VCaP (cell line): ENCODE data around the gene ABT1.
A peak's percentile ranks its signal among the peaks of the same experiment; 100 is the strongest.

ENCODE experiments used
- H3K27ac ChIP-seq: fragments of 450-650 bp; 2 replicates; pipeline ENCODE4 v1.5.1; 2017
- TF ChIP-seq, protein P1 (sequence below): fragments of 450-650 bp; conservative IDR thresholded peaks from 2 replicates; pipeline ENCODE4 v1.5.1; 2017; ENCODE audit warnings: mild to moderate bottlenecking, moderate library complexity

The ABT1 gene

DNA sequence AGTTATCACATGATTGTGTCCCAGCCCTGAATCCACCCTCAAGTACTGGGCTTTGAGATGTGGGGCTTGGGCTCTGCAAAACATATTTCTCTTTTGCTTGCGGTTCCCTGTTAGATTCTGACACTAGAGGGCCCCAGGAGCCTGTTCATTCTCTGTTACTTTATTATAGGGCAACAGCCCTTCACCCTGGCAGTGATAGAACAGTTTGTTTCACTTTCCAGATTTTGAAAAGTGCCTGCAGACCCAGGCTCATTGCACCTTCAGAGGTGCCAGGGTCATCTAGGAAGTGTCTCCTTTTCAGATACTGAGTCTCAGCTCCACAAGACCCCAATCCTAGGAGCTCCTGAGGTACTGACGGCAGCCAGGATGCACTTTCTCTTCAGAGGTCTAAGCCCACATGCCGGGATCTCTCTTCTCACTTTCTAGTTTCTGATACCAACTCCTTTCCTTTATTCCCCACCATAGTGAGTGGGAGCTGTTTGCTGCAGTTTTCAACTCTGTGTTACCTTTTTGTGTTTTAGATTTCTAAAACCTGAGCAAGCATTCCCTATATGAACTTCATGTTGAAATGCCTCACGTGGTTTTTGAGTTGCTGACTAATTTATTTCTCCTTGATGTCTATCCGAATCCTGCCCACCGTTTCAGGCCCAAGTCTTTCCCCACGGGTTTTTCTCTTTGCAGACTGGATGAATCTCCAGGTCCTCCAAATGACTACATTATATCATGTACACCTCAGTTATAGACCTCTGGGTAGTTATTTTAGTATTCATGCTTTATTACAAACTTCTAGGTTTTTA lies 10.9 kb downstream of the ABT1 start:
- TF ChIP-seq, protein P1, sequence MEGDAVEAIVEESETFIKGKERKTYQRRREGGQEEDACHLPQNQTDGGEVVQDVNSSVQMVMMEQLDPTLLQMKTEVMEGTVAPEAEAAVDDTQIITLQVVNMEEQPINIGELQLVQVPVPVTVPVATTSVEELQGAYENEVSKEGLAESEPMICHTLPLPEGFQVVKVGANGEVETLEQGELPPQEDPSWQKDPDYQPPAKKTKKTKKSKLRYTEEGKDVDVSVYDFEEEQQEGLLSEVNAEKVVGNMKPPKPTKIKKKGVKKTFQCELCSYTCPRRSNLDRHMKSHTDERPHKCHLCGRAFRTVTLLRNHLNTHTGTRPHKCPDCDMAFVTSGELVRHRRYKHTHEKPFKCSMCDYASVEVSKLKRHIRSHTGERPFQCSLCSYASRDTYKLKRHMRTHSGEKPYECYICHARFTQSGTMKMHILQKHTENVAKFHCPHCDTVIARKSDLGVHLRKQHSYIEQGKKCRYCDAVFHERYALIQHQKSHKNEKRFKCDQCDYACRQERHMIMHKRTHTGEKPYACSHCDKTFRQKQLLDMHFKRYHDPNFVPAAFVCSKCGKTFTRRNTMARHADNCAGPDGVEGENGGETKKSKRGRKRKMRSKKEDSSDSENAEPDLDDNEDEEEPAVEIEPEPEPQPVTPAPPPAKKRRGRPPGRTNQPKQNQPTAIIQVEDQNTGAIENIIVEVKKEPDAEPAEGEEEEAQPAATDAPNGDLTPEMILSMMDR, result peak; percentile 92
- H3K27ac ChIP-seq, result peak overlapping the region; percentile 40; the same call in 1 of the 2 replicates

DNA sequence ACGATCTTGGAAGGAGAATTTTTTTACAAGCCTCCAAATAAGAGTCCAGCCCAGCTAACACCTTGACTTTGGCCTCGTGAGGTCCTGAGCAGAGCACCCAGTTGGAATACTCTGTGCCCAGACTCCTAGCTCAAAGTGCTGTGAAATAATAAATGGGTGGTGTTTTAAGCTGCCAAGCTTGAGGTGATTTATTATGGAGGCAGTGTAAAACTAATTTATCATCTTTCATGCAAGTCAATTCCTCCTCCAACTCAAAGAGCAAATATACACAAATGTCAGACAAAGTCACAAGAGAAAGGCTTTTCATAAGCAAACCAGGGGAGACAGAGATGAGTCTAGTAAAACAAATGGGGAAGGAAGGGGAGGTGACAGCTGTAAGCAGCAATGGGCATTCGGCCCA lies 12.7 kb downstream of the ABT1 start:
- TF ChIP-seq, protein P1, result no peak

DNA sequence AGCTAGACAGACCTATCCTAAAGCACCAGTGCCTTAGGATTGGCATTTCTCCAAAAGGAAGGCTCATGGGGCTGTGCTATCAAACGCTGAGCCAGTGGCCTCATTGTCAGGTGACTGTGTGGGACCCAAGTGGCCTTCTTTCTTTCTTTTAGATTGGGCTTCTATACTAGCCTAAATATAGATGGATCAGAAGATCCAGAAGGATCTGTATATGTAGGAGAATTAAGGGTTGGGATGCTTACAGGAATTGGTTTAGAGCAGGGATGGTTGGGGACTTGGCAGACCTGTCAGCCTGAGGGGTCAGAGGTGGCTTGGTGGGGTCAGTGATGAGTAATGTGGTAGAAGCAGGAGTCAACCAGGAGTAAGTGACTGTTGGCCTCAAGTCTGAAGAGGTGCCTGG lies 14.8 kb downstream of the ABT1 start:
- H3K27ac ChIP-seq, result no peak overlapping the region
- TF ChIP-seq, protein P1, result no peak

More for the DNA sequence above, 12.7 kb downstream of the ABT1 start:
- H3K27ac ChIP-seq, result no peak overlapping the region

DNA sequence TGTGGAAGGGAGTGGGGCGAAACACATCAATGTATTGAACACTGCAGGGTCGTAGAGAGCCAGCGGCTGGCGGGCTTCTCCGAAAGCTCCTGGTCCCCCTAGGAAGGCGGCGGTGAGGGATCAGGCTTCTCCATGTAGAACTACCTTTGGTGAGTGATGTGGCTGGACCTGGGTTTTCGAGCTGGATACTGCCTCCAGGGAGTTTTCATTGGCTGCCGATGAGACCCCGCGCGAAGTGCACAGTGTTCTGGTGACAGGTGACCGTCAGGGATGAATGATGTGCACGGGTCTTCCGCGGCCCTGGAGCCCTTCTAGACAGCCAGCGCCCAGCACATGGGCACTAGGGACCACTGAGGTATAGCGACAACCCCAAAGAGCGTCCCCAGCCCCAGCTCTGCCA lies 16.4 kb downstream of the ABT1 start:
- TF ChIP-seq, protein P1, result no peak
- no peak overlapping the region for H3K27ac ChIP-seq

DNA sequence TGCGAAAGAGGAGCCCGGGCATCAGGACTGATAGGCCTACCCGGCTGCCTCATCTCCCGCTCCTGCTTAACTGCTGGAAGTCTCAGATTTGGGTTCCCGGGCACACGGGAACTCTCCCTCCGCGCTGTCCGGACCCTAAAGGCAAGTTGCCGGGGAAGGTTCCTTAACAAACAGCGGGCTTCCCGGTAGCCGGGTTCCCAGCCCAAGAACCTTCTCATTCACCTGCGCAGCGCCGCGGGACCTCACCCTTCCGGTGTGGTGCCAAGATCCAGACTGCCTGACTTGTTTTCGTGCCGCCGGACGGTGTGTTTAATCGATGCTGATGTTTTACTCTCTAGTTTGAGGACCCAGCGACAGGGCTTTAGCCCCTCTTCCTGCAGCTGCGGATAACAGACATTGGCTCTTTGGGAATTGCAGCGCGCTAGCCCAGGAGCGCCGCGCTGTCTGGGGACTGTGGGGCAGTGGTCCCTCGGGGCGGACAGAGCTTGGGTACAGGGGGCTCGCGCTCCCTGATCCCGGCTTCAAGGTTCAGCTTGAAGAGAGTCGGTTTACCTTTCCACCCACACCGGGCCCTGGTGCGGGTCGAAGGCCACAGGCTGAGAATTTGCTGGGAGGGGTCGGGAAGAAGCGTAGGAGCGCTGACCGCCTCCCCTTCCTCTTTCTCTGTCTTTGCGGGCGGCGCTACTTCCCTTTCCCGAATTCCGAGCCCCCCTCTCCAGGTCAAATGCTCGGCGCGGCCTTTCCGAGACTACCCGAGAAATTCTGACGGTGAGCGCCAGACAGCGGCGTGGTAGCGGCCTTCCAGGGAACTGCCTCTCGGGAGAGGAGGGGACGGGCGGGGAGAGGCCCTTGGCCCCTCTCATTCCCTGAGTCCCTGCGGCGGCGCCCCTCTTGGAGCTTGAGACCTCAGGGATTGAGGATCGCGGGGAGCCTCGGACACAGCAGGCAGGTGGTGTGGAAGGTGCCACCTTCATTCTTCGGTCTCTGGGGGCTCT lies 17.2 kb downstream of the ABT1 start:
- TF ChIP-seq, protein P1, result no peak
- no peak overlapping the region for H3K27ac ChIP-seq

DNA sequence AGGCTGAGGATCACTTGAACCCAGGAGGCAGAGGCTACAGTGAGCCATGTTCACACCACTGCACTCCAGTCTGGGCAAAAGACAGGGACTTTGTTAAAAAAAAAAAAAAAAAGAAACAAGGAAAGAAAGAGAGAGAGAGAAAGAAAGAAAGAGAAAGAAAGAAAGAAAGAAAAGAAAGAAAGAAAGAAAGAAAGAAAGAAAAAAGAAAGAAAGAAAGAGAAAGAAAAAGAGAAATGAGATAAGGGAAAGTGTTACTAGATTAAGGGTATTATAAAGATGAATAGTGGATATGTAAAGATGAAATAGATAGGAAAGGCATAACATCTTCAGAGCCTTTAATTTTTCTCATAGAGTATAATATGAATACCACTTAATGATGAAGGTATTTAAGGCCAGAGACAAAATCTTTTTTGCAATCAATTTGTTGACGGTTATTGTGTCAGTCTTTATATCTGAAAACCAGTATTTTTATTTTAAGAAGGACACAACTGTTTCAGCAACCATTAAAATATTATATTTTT lies 26.6 kb downstream of the ABT1 start:
- no peak overlapping the region for H3K27ac ChIP-seq
- TF ChIP-seq, protein P1, result no peak

DNA sequence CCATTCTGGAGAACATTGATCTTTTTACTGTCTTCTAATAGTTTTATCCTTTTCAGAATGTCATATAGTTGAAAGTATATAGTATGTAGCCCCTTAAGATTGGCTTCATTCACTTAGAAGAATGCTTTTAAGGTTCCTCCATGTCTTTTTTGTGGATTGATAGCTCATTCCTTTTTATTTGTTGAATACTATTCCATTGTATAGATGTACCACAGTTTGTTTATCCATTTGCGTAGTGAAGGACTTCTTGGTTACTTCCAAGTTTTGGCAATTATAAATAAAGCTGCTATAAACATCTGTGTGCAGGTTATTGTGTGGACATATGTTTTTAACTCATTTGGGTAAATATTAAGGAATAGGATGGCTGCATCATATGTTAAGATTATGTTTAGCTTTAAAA lies 27.8 kb downstream of the ABT1 start:
- TF ChIP-seq, protein P1, result no peak
- H3K27ac ChIP-seq, result no peak overlapping the region
